H1 (cell line): ENCODE results near the gene OCSTAMP. TPM values are rescaled to one million over a fixed set of nuclear protein-coding genes. Genes with fewer than 3 reads are reported as not detected.

Experiments used
- CTCF ChIA-PET: fragments of 300-600 bp; sonication (Branson Sonifier 250); formaldehyde crosslinking; loops from one replicate; lab custom pipeline; 2021; ENCODE audit not compliant: partially characterized antibody; lab: Charles Lee
- POLR2A ChIA-PET: fragments of 300-600 bp; sonication (Branson Sonifier 250); formaldehyde crosslinking; loops from one replicate; lab custom pipeline; 2021; ENCODE audit warnings: inconsistent platforms; ENCODE audit not compliant: partially characterized antibody; lab: Charles Lee
- DNase-seq, 2 experiments: peaks; one replicate each; pipeline versions ENCODE4 v3.0.0 to v3.0.0-alpha.2; 2010 to 2022; ENCODE audit warnings: low spot score in 2 of 2, low read depth in 1 of 2, mixed read lengths in 1 of 2
- FAIRE-seq: peaks from 2 replicates; lab custom pipeline; 2011; peaks lifted over from hg19 to GRCh38; lab: Jason Lieb, UNC
- H2AFZ ChIP-seq: 2 replicates; pipeline ENCODE4 v1.8.1; 2012; ENCODE audit warnings: low read length, inconsistent platforms
- H2AK5ac ChIP-seq: 2 replicates; pipeline ENCODE4 v1.6.1; 2013; ENCODE audit warnings: low read depth, low read length
- H2BK120ac ChIP-seq: replicated peaks from 2 replicates; pipeline ENCODE3; 2013; ENCODE audit warnings: low read depth, low read length, inconsistent platforms
- H2BK12ac ChIP-seq: 2 replicates; pipeline ENCODE4 v1.6.1; 2013; ENCODE audit warnings: low read depth, low read length
- H2BK15ac ChIP-seq: 2 replicates; pipeline ENCODE4 v1.6.1; 2013; ENCODE audit warnings: low read length
- H2BK20ac ChIP-seq: 2 replicates; pipeline ENCODE4 v1.6.1; 2013; ENCODE audit warnings: low read length
- H2BK5ac ChIP-seq: 2 replicates; pipeline ENCODE4 v1.6.1; 2013; ENCODE audit warnings: low read depth, low read length
- H3K14ac ChIP-seq: 2 replicates; pipeline ENCODE4 v1.6.1; 2013; ENCODE audit warnings: inconsistent platforms; ENCODE audit not compliant: insufficient read length
- H3K18ac ChIP-seq: 2 replicates; pipeline ENCODE4 v1.6.1; 2013; ENCODE audit warnings: low read length; ENCODE audit errors: extremely low read depth
- H3K23ac ChIP-seq: 2 replicates; pipeline ENCODE4 v1.6.1; 2013; ENCODE audit warnings: inconsistent platforms; ENCODE audit not compliant: insufficient read length
- H3K23me2 ChIP-seq: 2 replicates; pipeline ENCODE4 v1.6.1; 2013; ENCODE audit warnings: low read depth, low read length
- H3K27ac ChIP-seq: 2 replicates; pipeline ENCODE4 v1.6.1; 2011; ENCODE audit warnings: low read depth, low read length, inconsistent platforms
- H3K27me3 ChIP-seq, 4 experiments: replicated peaks in 1 of 4; 1 replicate in 1 of 4; 2 replicates in 3 of 4; pipeline versions ENCODE4 v1.6.1 to v1.8.1; 2011 to 2013; ENCODE audit warnings: low read length in 3 of 4, mild to moderate bottlenecking in 3 of 4, inconsistent platforms in 2 of 4, mixed read lengths in 2 of 4, moderate library complexity in 1 of 4; ENCODE audit not compliant: control insufficient read depth in 3 of 4, insufficient read depth in 3 of 4; ENCODE audit errors: extremely low read depth in 1 of 4
- H3K36me3 ChIP-seq, 4 experiments: 2 replicates each; pipeline versions ENCODE4 v1.6.1 to v1.8.1; 2011 to 2013; ENCODE audit warnings: mild to moderate bottlenecking in 4 of 4, low read length in 3 of 4, moderate library complexity in 2 of 4, control low read depth in 1 of 4, inconsistent platforms in 1 of 4; ENCODE audit not compliant: insufficient read depth in 4 of 4, control insufficient read depth in 2 of 4
- H3K4ac ChIP-seq: replicated peaks from 2 replicates; pipeline ENCODE3; 2013; ENCODE audit warnings: low read length, low read depth, mixed read lengths, inconsistent platforms; ENCODE audit not compliant: insufficient read length
- H3K4me1 ChIP-seq, 4 experiments: replicated peaks in 1 of 4; 1 replicate in 1 of 4; 2 replicates in 3 of 4; pipeline versions ENCODE4 v1.6.1 to v1.8.1; 2011 to 2013; ENCODE audit warnings: low read length in 3 of 4, inconsistent platforms in 2 of 4, mixed read lengths in 1 of 4; ENCODE audit not compliant: insufficient read depth in 4 of 4, control insufficient read depth in 3 of 4
- H3K4me2 ChIP-seq, 2 experiments: 2 replicates each; pipeline versions ENCODE4 v1.6.1 to v1.8.1; 2011 to 2013; ENCODE audit warnings: low read depth in 2 of 2, low read length in 2 of 2, control low read depth in 1 of 2, inconsistent platforms in 1 of 2, mild to moderate bottlenecking in 1 of 2; ENCODE audit not compliant: insufficient read depth in 1 of 2
- H3K4me3 ChIP-seq, 4 experiments: fragments of 200-600, 300-600 bp in 1 of 4; sonication (generic), shearing (Covaris generic), sonication (Bioruptor Twin) in 1 of 4; 2 replicates each; pipeline versions ENCODE4 v1.5.1 to v1.8.1; 2011 to 2016; ENCODE audit warnings: low read length in 4 of 4, low read depth in 3 of 4, control low read depth in 2 of 4, inconsistent platforms in 2 of 4, mild to moderate bottlenecking in 2 of 4, mixed read lengths in 1 of 4, moderate library complexity in 1 of 4; ENCODE audit not compliant: insufficient read depth in 2 of 4; ENCODE audit errors: extremely low read depth in 1 of 4
- H3K56ac ChIP-seq: replicated peaks from 2 replicates; pipeline ENCODE3; 2013; ENCODE audit warnings: low read depth, mild to moderate bottlenecking, mixed read lengths, low read length, inconsistent platforms; ENCODE audit not compliant: insufficient read length
- H3K79me1 ChIP-seq: 2 replicates; pipeline ENCODE4 v1.6.1; 2013; ENCODE audit warnings: low read depth, low read length, control low read depth
- H3K79me2 ChIP-seq, 2 experiments: 2 replicates each; pipeline versions ENCODE4 v1.6.1 to v1.8.1; 2012 to 2013; ENCODE audit warnings: low read length in 2 of 2, mild to moderate bottlenecking in 2 of 2, inconsistent platforms in 1 of 2; ENCODE audit not compliant: insufficient read depth in 2 of 2, control insufficient read depth in 1 of 2
- H3K9ac ChIP-seq, 4 experiments: replicated peaks in 1 of 4; 1 replicate in 1 of 4; 2 replicates in 3 of 4; pipeline versions ENCODE4 v1.6.1 to v1.8.1; 2011 to 2013; ENCODE audit warnings: low read depth in 3 of 4, low read length in 3 of 4, control low read depth in 2 of 4, mild to moderate bottlenecking in 2 of 4, moderate library complexity in 2 of 4, inconsistent platforms in 1 of 4; ENCODE audit errors: extremely low read depth in 1 of 4
- H3K9me3 ChIP-seq, 2 experiments: 2 replicates each; pipeline versions ENCODE4 v1.6.1 to v1.8.1; 2012 to 2013; ENCODE audit warnings: mild to moderate bottlenecking in 2 of 2, moderate library complexity in 2 of 2, control low read depth in 1 of 2, inconsistent platforms in 1 of 2, low read depth in 1 of 2, low read length in 1 of 2, mixed read lengths in 1 of 2; ENCODE audit not compliant: insufficient read depth in 2 of 2
- H4K20me1 ChIP-seq, 2 experiments: replicated peaks in 1 of 2; 2 replicates each; pipeline versions ENCODE3 to v1.8.1; 2011 to 2013; ENCODE audit warnings: inconsistent platforms in 2 of 2, low read length in 2 of 2, mild to moderate bottlenecking in 1 of 2; ENCODE audit not compliant: insufficient read depth in 2 of 2, control insufficient read depth in 1 of 2
- H4K5ac ChIP-seq: 2 replicates; pipeline ENCODE4 v1.6.1; 2013; ENCODE audit warnings: low read length, low read depth, mixed read lengths, inconsistent platforms; ENCODE audit not compliant: insufficient read length
- H4K8ac ChIP-seq: 2 replicates; pipeline ENCODE4 v1.8.0; 2013; ENCODE audit warnings: mild to moderate bottlenecking, moderate library complexity, low read length, inconsistent platforms; ENCODE audit not compliant: insufficient read depth; ENCODE audit errors: extremely low read depth
- H4K91ac ChIP-seq: replicated peaks from 2 replicates; pipeline ENCODE3; 2013; ENCODE audit warnings: low read length, mixed read lengths, inconsistent platforms; ENCODE audit not compliant: insufficient read length
- ASH2L ChIP-seq: fragments of 200-600, 300-600 bp; sonication (generic); IDR thresholded peaks from one replicate; pipeline ENCODE4 v1.7.1; 2017; ENCODE audit warnings: low read length
- BRCA1 ChIP-seq: IDR thresholded peaks from 2 replicates; pipeline ENCODE4 v1.6.1; 2012; ENCODE audit warnings: low read depth, low read length, improper control_type of control experiment
- CHD1 ChIP-seq: IDR thresholded peaks from 2 replicates; pipeline ENCODE4 v1.6.1; 2012; ENCODE audit warnings: low read depth, low read length, improper control_type of control experiment
- EGR1 ChIP-seq: IDR thresholded peaks from 2 replicates; pipeline ENCODE4 v1.6.1; 2011; ENCODE audit warnings: low read depth, low read length, borderline replicate concordance
- EP300 ChIP-seq, 2 experiments: IDR thresholded peaks; 1 replicate in 1 of 2; 2 replicates in 1 of 2; pipeline ENCODE4 v1.6.1; 2011 to 2012; ENCODE audit warnings: low read depth in 2 of 2, low read length in 2 of 2, mild to moderate bottlenecking in 2 of 2, borderline replicate concordance in 1 of 2, inconsistent platforms in 1 of 2, moderate library complexity in 1 of 2
- KDM4A ChIP-seq: IDR thresholded peaks from one replicate; pipeline ENCODE4 v1.7.1; 2012; ENCODE audit warnings: low read depth, mild to moderate bottlenecking, moderate library complexity, low read length, inconsistent platforms; ENCODE audit not compliant: severe bottlenecking
- MAFK ChIP-seq: IDR thresholded peaks from 2 replicates; pipeline ENCODE4 v1.6.1; 2012; ENCODE audit warnings: low read depth, mild to moderate bottlenecking, improper control_type of control experiment, low read length
- SIN3A ChIP-seq, 2 experiments: IDR thresholded peaks in 1 of 2; conservative IDR thresholded peaks in 1 of 2; 2 replicates each; pipeline ENCODE4 v1.6.1; 2011 to 2012; ENCODE audit warnings: low read length in 2 of 2, improper control_type of control experiment in 1 of 2, low read depth in 1 of 2, mild to moderate bottlenecking in 1 of 2
- SP4 ChIP-seq: IDR thresholded peaks from 2 replicates; pipeline ENCODE4 v1.6.1; 2012; ENCODE audit warnings: low read length, inconsistent platforms
- TCF12 ChIP-seq: IDR thresholded peaks from 2 replicates; pipeline ENCODE4 v1.6.1; 2011; ENCODE audit warnings: low read depth, mild to moderate bottlenecking, low read length
- YY1 ChIP-seq: IDR thresholded peaks from 2 replicates; pipeline ENCODE4 v1.6.1; 2011; ENCODE audit warnings: low read depth, mild to moderate bottlenecking, low read length
- WGBS, 2 experiments: shearing (Covaris generic) in 1 of 2; methylation state at CpG; one replicate each; pipeline versions ENCODE4 v1.1.6 to v1.1.7; 2013 to 2015; ENCODE audit warnings: low lambda C conversion rate in 2 of 2, mixed read lengths in 2 of 2, inconsistent platforms in 1 of 2, low coverage in 1 of 2, missing lambda C conversion rate in 1 of 2; ENCODE audit not compliant: insufficient replicate concordance in 2 of 2, insufficient coverage in 1 of 2, insufficient read length in 1 of 2; ENCODE audit errors: extremely low coverage in 1 of 2, missing lambda C conversion rate in 1 of 2; 5-methylcytosine and 5-hydroxymethylcytosine counted together
- polyA plus RNA-seq, 7 experiments: library from polyadenylated mRNA; depleted of rRNA in 3 of 7; stranded (reverse) in 5 of 7; unstranded in 2 of 7; fragments of >200 nt in 5 of 7; fragments of 200-250 nt in 2 of 7; gene quantifications; 1 replicate in 5 of 7; 2 replicates in 1 of 7; 4 replicates in 1 of 7; pipeline versions ENCODE4 v1.2.1 to v1.2.3, GENCODE V29; 2011 to 2013; ENCODE audit warnings: missing spikeins in 2 of 7, mixed read lengths in 2 of 7
- total RNA-seq: library from RNA; stranded (reverse); fragmentation: NEBNext Ultra II Directional; extraction: Animal tissue kit (Norgen Biotek cat#: 25700); gene quantifications from 2 replicates; pipeline ENCODE4 v1.2.1, GENCODE V29; 2021

The OCSTAMP gene
- total and polyA plus RNA-seq, 2 of the 8 experiments (the other 6 are each of a cell fraction or from before 2014, with no cell fraction given), result 0.09 to 0.13 TPM

DNA sequence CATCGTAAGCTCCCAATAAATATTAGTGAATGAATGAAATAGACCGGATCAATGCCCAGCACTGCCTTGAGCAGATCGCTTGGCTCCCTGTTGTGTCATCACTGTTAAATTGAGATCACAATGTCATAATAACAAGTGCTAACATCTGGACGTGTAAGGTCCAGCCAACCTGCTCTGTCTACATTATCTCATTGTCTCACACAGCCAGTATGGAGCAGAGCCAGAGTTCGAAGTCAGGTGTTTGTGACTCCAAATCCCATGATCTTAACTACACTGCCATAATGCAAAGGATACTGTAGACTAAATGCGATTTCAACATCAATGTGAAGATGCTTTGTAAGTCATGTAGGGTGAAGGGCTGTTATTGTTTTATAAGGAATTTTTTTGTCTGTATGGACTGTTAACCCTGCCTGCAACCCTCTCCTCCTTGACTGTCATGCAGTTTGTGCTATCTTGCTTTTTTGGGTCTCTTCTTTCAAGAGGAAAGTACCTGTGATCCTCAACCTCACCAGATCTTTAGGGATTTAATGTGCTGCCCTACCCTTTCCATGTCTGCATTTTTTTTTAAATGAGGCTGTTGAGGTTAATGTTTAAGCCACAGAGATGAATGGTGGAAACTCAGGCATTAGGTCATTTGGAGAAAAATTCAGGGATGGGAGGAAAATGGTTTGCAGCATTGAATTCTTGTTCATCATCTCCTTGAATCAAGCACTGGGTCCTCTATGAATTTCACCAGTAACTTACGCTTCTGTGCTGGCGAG lies 49.0 kb upstream of the OCSTAMP start:
- no peaks in the 10 kb centered on the region for H3K79me2 ChIP-seq
- H3K14ac ChIP-seq, result no peak overlapping the region
- no peak overlapping the region for H4K5ac ChIP-seq
- H2BK120ac ChIP-seq, result no peak overlapping the region
- TF ChIP-seq SIN3A (conservative IDR thresholded peaks at IDR 0.05 in 1 of 2, IDR thresholded peaks at IDR 0.05 in 1 of 2; ENCODE audit: low read depth in 1 of 2, low read length in 2 of 2), result no peak
- no peak for TF ChIP-seq YY1
- no peak for TF ChIP-seq CHD1
- TF ChIP-seq SP4, result no peak
- no peak for TF ChIP-seq TCF12
- TF ChIP-seq EP300 (IDR thresholded peaks at IDR 0.05; ENCODE audit: borderline replicate concordance in 1 of 2, low read depth in 2 of 2, low read length in 2 of 2), result no peak
- TF ChIP-seq MAFK, result no peak
- TF ChIP-seq EGR1, result no peak
- TF ChIP-seq BRCA1, result no peak
- no peak for TF ChIP-seq KDM4A
- no peak for TF ChIP-seq ASH2L
- TF ChIP-seq, all 59 proteins: peak for 0
- H4K8ac ChIP-seq, result no peak overlapping the region
- H3K9ac ChIP-seq, result no peak overlapping the region
- no peaks in the 10 kb centered on the region for H3K36me3 ChIP-seq
- H3K27ac ChIP-seq, result no peak overlapping the region
- no peaks in the 10 kb centered on the region for H4K20me1 ChIP-seq
- ChIA-PET CTCF (interaction anchor here (0.6 to 0.8 kb wide), 3 partner anchors 37 to 269 kb away, joined by 3 to 5 read pairs (median 3); no protein-coding TSS in a partner anchor), POLR2A (interaction anchor here (1.7 kb wide), 1 partner anchor 16 kb away, joined by 4 read pairs; no protein-coding TSS in a partner anchor)
- no peak overlapping the region for H2BK20ac ChIP-seq
- H3K4me3 ChIP-seq, result no peak overlapping the region
- H3K4ac ChIP-seq, result no peak overlapping the region
- no peak overlapping the region for H4K91ac ChIP-seq
- H3K79me1 ChIP-seq, result no peaks in the 10 kb centered on the region
- no peak overlapping the region for H3K56ac ChIP-seq
- H2AFZ ChIP-seq, result no peak overlapping the region
- H2BK15ac ChIP-seq, result no peak overlapping the region
- no peaks in the 10 kb centered on the region for H3K9me3 ChIP-seq
- peaks cover 0 to 6% (median 4%) of the 10 kb centered on the region in 4 experiments; a peak in 4 of 7 replicates for H3K4me1 ChIP-seq
- H3K23me2 ChIP-seq, result no peaks in the 10 kb centered on the region; the same call in 1 of the 2 replicates
- H2BK5ac ChIP-seq, result no peak overlapping the region
- no peak overlapping the region for H3K23ac ChIP-seq
- no peak overlapping the region for H2BK12ac ChIP-seq
- no peak overlapping the region for H3K18ac ChIP-seq
- FAIRE-seq (no peak), DNase-seq (no peak)
- no peak overlapping the region for H3K4me2 ChIP-seq
- whole genome bisulfite sequencing, 2 experiments, result 89% methylated on average over 8 of the region's 8 CpGs; no CpG with 5 or more reads in 1 of the 2 experiments
- no peak overlapping the region for H2AK5ac ChIP-seq
- H3K27me3 ChIP-seq, result no peaks in the 10 kb centered on the region
